GM19099 (cell line): Measurements from ENCODE around the gene SLC2A4RG.

Experiments
- POLR2A ChIP-seq: IDR thresholded peaks from 3 replicates; pipeline ENCODE4 v1.6.1; 2011; ENCODE audit warnings: low read depth; ENCODE audit not compliant: insufficient read length; ENCODE audit errors: extremely low read depth

SLC2A4RG gene

GRCh38 chr20:63783970-63784369 lies 44.4 kb downstream of the SLC2A4RG start:
- no peak for TF ChIP-seq POLR2A

GRCh38 chr20:63785691-63786131 lies 46.1 kb downstream of the SLC2A4RG start:
- TF ChIP-seq POLR2A, result no peak

GRCh38 chr20:63787302-63787701 lies 47.7 kb downstream of the SLC2A4RG start:
- no peak for TF ChIP-seq POLR2A

- TF ChIP-seq POLR2A, result no peak
Observed at GRCh38 chr20:63787749-63788148, 48.2 kb downstream of the SLC2A4RG start.

- TF ChIP-seq POLR2A, result no peak
Observed at GRCh38 chr20:63789836-63790571, 50.4 kb downstream of the SLC2A4RG start.

- no peak for TF ChIP-seq POLR2A
Observed at GRCh38 chr20:63790572-63791168, 51.1 kb downstream of the SLC2A4RG start.

GRCh38 chr20:63791497-63792156 lies 52.1 kb downstream of the SLC2A4RG start:
- no peak for TF ChIP-seq POLR2A

- no peak for TF ChIP-seq POLR2A
Observed at GRCh38 chr20:63792866-63793265, 53.3 kb downstream of the SLC2A4RG start.
